ENCODE data around the gene ANXA6. TPM values are rescaled to one million over a fixed set of nuclear protein-coding genes. Genes with fewer than 3 reads are reported as not detected.

ANXA6 gene
- total and polyA plus RNA-seq, 10 of the 15 experiments (the other 5 are each of a cell fraction or from before 2014, with no cell fraction given), result 44.0 to 571 (median 465) TPM

- ChIA-PET SMC1A (ENCODE audit: uncharacterized antibody, unreplicated experiment) (interaction anchor here (1.2 to 35.3 kb wide), 3 partner anchors 4 to 159 kb away, joined by 3 to 1132 read pairs (median 1132); partner anchors contain the start of gene ANXA6), RAD21 (ENCODE audit: unreplicated experiment) (interaction anchor here (0.8 to 8.4 kb wide), 5 partner anchors 12 to 74 kb away, joined by 3 to 189 read pairs (median 33); no protein-coding TSS in a partner anchor), CTCF (interaction anchor here (2.2 to 40.1 kb wide), 3 partner anchors 6 to 24 kb away, joined by 8 to 1107 read pairs (median 1107); partner anchors contain the start of gene ANXA6), POLR2A (interaction anchor here (1.5 to 8.4 kb wide), 4 partner anchors 9 to 118 kb away, joined by 4 to 153 read pairs (median 78); partner anchors contain the start of gene ANXA6)
- peaks cover 65% of the 10 kb centered on the region for H3K79me2 ChIP-seq (ENCODE audit: control insufficient read depth, insufficient read depth, low read length)
- H2AFZ ChIP-seq (ENCODE audit: control insufficient read depth, low read depth, low read length), result no peak overlapping the region
- H3K36me3 ChIP-seq (ENCODE audit: control insufficient read depth in 2 of 2, insufficient read depth in 2 of 2, low read length in 1 of 2), result peaks cover 57% of the 10 kb centered on the region in 2 experiments
- no peak for DNase-seq (ENCODE audit: low read depth, low spot score)
- H3K4me2 ChIP-seq (ENCODE audit: control insufficient read depth, insufficient read depth), result no peak overlapping the region
- H4K20me1 ChIP-seq (ENCODE audit: control insufficient read depth, insufficient read depth), result no peaks in the 10 kb centered on the region
- no TSS peak for BruUV-seq (replicated peaks)
- in situ Hi-C loops (cut with MboI) (no loop called here), intact Hi-C loops (cut with micrococcal nuclease; ENCODE audit: unreplicated experiment) (no loop called here)
- TF ChIP-seq NRF1 (conservative IDR thresholded peaks at IDR 0.05; ENCODE audit: low read depth, low read length) (no peak), SIX5 (IDR thresholded peaks at IDR 0.05; ENCODE audit: low read depth, low read length, severe bottlenecking) (no peak), CBX3 (IDR thresholded peaks at IDR 0.05; ENCODE audit: borderline replicate concordance, low read depth) (no peak), NBN (IDR thresholded peaks at IDR 0.05) (no peak), SIN3A (IDR thresholded peaks at IDR 0.05; ENCODE audit: low read depth, low read length) (no peak), RELA (IDR thresholded peaks at IDR 0.05; ENCODE audit: borderline replicate concordance, partially characterized antibody) (no peak), PML (IDR thresholded peaks at IDR 0.05; ENCODE audit: low read length) (no peak), MAX (IDR thresholded peaks at IDR 0.05; ENCODE audit: low read depth, low read length) (no peak), SRF (IDR thresholded peaks at IDR 0.05; ENCODE audit: low read depth in 2 of 2, low read length in 2 of 2) (no peak), ZNF207 (IDR thresholded peaks at IDR 0.05; ENCODE audit: borderline replicate concordance) (no peak), NFYA (IDR thresholded peaks at IDR 0.05; ENCODE audit: borderline replicate concordance, low read depth, low read length) (no peak), BACH1 (IDR thresholded peaks at IDR 0.05; ENCODE audit: borderline replicate concordance) (no peak), RB1 (IDR thresholded peaks at IDR 0.05; ENCODE audit: borderline replicate concordance) (no peak), YY1 (IDR thresholded peaks at IDR 0.05; ENCODE audit: low read depth, low read length) (no peak)
- TF ChIP-seq, protein P1, sequence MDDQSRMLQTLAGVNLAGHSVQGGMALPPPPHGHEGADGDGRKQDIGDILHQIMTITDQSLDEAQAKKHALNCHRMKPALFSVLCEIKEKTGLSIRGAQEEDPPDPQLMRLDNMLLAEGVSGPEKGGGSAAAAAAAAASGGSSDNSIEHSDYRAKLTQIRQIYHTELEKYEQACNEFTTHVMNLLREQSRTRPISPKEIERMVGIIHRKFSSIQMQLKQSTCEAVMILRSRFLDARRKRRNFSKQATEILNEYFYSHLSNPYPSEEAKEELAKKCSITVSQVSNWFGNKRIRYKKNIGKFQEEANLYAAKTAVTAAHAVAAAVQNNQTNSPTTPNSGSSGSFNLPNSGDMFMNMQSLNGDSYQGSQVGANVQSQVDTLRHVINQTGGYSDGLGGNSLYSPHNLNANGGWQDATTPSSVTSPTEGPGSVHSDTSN (IDR thresholded peaks at IDR 0.05; ENCODE audit: insufficient replicate concordance, low read depth, low read length), result no peak
- TF ChIP-seq, protein P2, sequence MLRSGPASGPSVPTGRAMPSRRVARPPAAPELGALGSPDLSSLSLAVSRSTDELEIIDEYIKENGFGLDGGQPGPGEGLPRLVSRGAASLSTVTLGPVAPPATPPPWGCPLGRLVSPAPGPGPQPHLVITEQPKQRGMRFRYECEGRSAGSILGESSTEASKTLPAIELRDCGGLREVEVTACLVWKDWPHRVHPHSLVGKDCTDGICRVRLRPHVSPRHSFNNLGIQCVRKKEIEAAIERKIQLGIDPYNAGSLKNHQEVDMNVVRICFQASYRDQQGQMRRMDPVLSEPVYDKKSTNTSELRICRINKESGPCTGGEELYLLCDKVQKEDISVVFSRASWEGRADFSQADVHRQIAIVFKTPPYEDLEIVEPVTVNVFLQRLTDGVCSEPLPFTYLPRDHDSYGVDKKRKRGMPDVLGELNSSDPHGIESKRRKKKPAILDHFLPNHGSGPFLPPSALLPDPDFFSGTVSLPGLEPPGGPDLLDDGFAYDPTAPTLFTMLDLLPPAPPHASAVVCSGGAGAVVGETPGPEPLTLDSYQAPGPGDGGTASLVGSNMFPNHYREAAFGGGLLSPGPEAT (IDR thresholded peaks at IDR 0.05; ENCODE audit: low read depth), result no peak
- no peak for FAIRE-seq
- 79% methylated on average over 3 of the region's 3 CpGs for WGBS (ENCODE audit: insufficient coverage, insufficient replicate concordance, low lambda C conversion rate, missing lambda C conversion rate)
- no peak overlapping the region for H3K4me3 ChIP-seq
- no peak for ATAC-seq
- peaks cover 55% of the 10 kb centered on the region for H3K4me1 ChIP-seq (ENCODE audit: control insufficient read depth, insufficient read depth, low read length)
- H3K9me3 ChIP-seq (replicated peaks; ENCODE audit: control insufficient read depth, insufficient read depth, low read length), result no peaks in the 10 kb centered on the region
- H3K27me3 ChIP-seq (replicated peaks in 1 of 2; ENCODE audit: control insufficient read depth in 2 of 2, insufficient read depth in 2 of 2, low read length in 1 of 2), result no peaks in the 10 kb centered on the region
- no peak overlapping the region for H3K9ac ChIP-seq (ENCODE audit: control insufficient read depth, insufficient read depth, low read length)
- H3K27ac ChIP-seq (ENCODE audit: control insufficient read depth, insufficient read depth), result no peak overlapping the region
Measured at GRCh38 chr5:151139646-151140045, 17.9 kb downstream of the ANXA6 start.
